Cardiac fibroblast (primary cell): ENCODE results near the gene NLGN1.

Source experiments
- DNase-seq, 2 donors: peaks; one replicate each; pipeline versions ENCODE4 v3.0.0 to v3.0.0-alpha.2; 2010; ENCODE audit warnings: low read depth in 2 of 2
- H3K4me3 ChIP-seq, 2 donors: replicated peaks in 1 of 2; 1 replicate in 1 of 2; 2 replicates in 1 of 2; pipeline ENCODE4 v1.5.1; 2011; ENCODE audit warnings: low read depth in 2 of 2, low read length in 2 of 2, mild to moderate bottlenecking in 2 of 2, moderate library complexity in 1 of 2
- TF ChIP-seq, protein P1 (sequence below): IDR thresholded peaks from one replicate; pipeline ENCODE4 v1.5.1; 2011; ENCODE audit warnings: low read depth, mild to moderate bottlenecking, low read length, inconsistent platforms

Gene NLGN1

DNA sequence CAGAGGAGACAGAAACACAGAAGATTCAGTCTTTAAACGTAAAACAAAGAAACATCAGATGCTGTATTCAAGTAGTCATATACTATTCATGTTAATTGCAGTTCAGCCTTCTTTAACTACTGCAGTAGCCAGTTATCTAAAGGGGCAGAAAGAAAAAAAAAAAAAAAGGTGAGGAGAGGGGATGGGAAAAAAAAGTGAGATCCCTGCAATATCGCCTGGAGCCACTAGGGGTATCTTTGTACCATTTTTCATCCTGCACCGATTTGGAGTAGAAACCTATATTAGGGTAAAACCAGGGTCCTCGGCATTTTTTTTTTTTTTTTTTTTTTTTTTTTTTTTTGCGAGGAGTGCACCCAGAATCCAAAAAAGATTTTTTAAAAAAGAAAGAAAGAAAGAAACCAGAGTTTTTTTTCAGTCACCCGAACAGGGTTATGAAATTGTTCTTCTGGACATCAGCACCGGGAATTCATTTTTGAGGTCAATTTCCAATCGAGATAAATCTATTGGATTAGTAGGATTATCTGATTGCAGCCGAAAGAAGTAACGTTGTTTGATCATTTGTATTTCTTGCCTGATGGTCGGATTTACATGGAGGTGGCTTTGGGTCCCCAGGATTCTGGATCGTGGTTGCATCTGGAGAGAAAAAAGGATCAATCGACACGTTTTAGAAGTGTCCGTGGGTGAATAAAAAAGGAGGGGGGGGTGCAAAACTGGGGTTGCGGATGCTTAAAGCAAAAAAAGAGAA, 186.7 kb downstream of the NLGN1 start:
- peak overlapping the region; percentile 42 to 53 for H3K4me3 ChIP-seq
- TF ChIP-seq, protein P1, sequence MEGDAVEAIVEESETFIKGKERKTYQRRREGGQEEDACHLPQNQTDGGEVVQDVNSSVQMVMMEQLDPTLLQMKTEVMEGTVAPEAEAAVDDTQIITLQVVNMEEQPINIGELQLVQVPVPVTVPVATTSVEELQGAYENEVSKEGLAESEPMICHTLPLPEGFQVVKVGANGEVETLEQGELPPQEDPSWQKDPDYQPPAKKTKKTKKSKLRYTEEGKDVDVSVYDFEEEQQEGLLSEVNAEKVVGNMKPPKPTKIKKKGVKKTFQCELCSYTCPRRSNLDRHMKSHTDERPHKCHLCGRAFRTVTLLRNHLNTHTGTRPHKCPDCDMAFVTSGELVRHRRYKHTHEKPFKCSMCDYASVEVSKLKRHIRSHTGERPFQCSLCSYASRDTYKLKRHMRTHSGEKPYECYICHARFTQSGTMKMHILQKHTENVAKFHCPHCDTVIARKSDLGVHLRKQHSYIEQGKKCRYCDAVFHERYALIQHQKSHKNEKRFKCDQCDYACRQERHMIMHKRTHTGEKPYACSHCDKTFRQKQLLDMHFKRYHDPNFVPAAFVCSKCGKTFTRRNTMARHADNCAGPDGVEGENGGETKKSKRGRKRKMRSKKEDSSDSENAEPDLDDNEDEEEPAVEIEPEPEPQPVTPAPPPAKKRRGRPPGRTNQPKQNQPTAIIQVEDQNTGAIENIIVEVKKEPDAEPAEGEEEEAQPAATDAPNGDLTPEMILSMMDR, result peak; percentile 73
- peak; percentile 45 to 49 for DNase-seq

GRCh38 chr3:173584838-173585831, 187.6 kb downstream of the NLGN1 start:
- H3K4me3 ChIP-seq, result peak overlapping the region; percentile 42 to 53
- TF ChIP-seq, protein P1, result no peak
- peak; percentile 32 to 49 for DNase-seq

GRCh38 chr3:173586166-173586565, 188.6 kb downstream of the NLGN1 start:
- TF ChIP-seq, protein P1, result no peak
- H3K4me3 ChIP-seq, result no peak overlapping the region
- no peak for DNase-seq

- H3K4me3 ChIP-seq, result no peak overlapping the region
These were observed 189.5 kb downstream of the NLGN1 start for GRCh38 chr3:173587055-173587454.

GRCh38 chr3:173588556-173588955, 191.0 kb downstream of the NLGN1 start:
- H3K4me3 ChIP-seq, result no peak overlapping the region
- DNase-seq, result no peak
- TF ChIP-seq, protein P1, result no peak

More at GRCh38 chr3:173587055-173587454, 189.5 kb downstream of the NLGN1 start:
- TF ChIP-seq, protein P1, result no peak
- DNase-seq, result no peak

GRCh38 chr3:173589116-173589515, 191.6 kb downstream of the NLGN1 start:
- TF ChIP-seq, protein P1, result no peak
- DNase-seq, result no peak
- no peak overlapping the region for H3K4me3 ChIP-seq
